HFF-Myc (cell line): Measurements from ENCODE around the gene UNC80.

ENCODE experiments used
- DNase-seq: peaks from one replicate; pipeline ENCODE4 v3.0.0-alpha.2; 2011; ENCODE audit warnings: low read depth; ENCODE audit errors: extremely low read depth
- H3K4me3 ChIP-seq: replicated peaks from 2 replicates; pipeline ENCODE4 v1.5.1; 2011; ENCODE audit warnings: low read depth, mild to moderate bottlenecking, control low read depth, low read length
- CTCF ChIP-seq: IDR thresholded peaks from 2 replicates; pipeline ENCODE4 v1.5.1; 2012; ENCODE audit warnings: mild to moderate bottlenecking, low read depth, low read length, control low read depth; ENCODE audit errors: missing control alignments

Gene UNC80

DNA sequence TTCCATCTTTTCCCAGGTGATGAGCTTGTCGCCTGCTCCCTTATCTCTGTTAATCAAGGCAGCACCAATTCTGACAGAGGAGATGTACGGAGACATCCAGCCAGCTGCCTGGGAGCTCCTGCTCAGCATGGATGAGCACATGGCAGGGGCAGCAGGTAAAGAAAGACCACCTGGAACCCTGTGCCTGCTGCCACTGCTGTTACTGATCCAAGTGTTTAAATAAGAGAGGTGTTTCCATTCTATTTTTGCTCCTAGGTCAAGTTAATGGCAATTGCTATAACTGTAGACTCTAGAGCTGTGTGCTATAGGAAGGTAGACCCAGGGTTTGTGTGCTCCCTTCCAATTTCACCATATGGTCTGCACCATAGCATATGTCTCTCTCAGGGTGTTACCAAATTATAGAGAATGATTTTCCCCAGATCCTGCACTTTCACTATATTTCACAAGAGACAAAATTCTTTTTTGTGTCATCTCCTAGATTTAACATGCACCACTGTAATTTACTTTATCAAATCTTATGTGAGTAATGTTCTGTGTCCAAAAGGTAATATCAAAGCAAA is 142.2 kb downstream of the UNC80 start:
- DNase-seq: no peak
- TF ChIP-seq CTCF: no peak
- no peak overlapping the region for H3K4me3 ChIP-seq

DNA sequence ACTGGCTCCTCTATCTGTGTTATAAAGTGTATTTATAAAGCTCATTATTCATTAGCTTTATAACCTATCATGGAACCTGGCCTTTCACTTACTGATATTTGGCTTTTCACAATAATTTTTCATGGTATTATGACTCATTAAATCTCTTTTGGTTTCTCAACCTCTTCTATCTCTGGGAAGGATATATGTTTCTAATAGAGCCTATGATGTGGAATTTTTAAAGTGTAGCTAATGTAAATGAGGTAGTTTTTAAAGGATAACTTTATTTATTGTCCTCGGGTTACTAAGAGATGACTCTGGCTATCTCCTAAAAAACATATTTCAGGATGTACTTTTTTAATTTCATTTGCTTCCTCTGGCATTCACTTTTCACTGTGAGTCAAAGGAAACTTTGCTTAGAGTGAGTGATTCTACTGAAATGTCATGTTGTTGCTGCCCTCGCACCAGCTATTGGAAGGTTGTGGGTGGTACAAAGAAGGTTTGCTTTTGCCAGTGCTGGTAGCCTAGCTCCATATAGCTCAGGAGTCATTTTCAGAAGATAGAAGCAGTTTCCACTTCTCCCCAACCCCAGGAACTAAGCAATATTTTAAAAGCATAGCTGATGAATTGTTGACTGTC is 145.6 kb downstream of the UNC80 start:
- DNase-seq: no peak
- H3K4me3 ChIP-seq: no peak overlapping the region
- no peak for TF ChIP-seq CTCF

GRCh38 chr2:209918251-209918650 is 146.6 kb downstream of the UNC80 start:
- no peak overlapping the region for H3K4me3 ChIP-seq
- TF ChIP-seq CTCF: no peak
- DNase-seq: no peak

- no peak for TF ChIP-seq CTCF
- DNase-seq: no peak
Observed at GRCh38 chr2:209922116-209922515, 150.5 kb downstream of the UNC80 start.

DNA sequence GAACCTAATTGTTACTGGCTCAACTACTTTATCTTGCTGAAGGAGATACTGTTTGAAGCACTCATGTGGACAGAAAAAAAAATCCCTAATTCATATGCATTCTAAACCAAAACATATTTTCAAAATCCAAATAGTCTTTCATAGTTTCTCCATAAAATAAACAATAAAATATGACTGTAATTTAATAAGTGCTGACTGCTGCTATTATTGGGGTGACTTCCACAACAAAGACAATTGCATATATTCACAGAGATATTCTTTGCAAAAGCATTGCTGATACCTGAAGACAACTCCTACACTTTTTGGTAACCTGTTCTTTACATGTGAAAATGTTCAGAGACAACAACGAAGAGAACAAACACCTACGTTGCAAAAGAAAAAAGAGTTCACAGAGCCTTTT is 157.7 kb downstream of the UNC80 start:
- no peak overlapping the region for H3K4me3 ChIP-seq
- DNase-seq: no peak
- no peak for TF ChIP-seq CTCF

More at GRCh38 chr2:209922116-209922515, 150.5 kb downstream of the UNC80 start:
- H3K4me3 ChIP-seq: no peak overlapping the region

- TF ChIP-seq CTCF: no peak
- no peak overlapping the region for H3K4me3 ChIP-seq
- peak; percentile 9 for DNase-seq
Observed at GRCh38 chr2:209933499-209934483, 162.2 kb downstream of the UNC80 start.
